OCI-LY3 (cell line): Measurements from ENCODE around the gene TOMM7.

Source experiments
- CTCF ChIP-seq: fragments of 200-600, 300-600 bp; sonication (generic); IDR thresholded peaks from 2 replicates; pipeline ENCODE4 v1.5.1; 2014; ENCODE audit warnings: antibody characterized with exemption, low read length, low read depth
- EZH2phosphoT487 ChIP-seq: fragments of 200-600 bp; shearing (Covaris generic); IDR thresholded peaks from 2 replicates; pipeline ENCODE4 v1.6.1; 2018; ENCODE audit warnings: antibody characterized with exemption, mixed run types, low read depth

GRCh38 chr7:22845221-22845834 is 22.7 kb upstream of the TOMM7 start:
- TF ChIP-seq CTCF: no peak
- no peak for TF ChIP-seq EZH2phosphoT487
